Fibroblast of lung (primary cell): ENCODE measurements around the gene SKP1. TPM values are rescaled to one million over a fixed set of nuclear protein-coding genes. Genes with fewer than 3 reads are reported as not detected.
A peak's percentile ranks its signal among the peaks of the same experiment; 100 is the strongest.

Experiments used
- DNase-seq, 2 donors: peaks; one replicate each; pipeline versions ENCODE4 v3.0.0 to v3.0.0-alpha.2; 2010; ENCODE audit warnings: low read depth in 2 of 2
- H2AFZ ChIP-seq: 2 replicates; pipeline ENCODE4 v1.5.1; 2012; ENCODE audit warnings: low read length, control low read depth, inconsistent platforms
- H3K27ac ChIP-seq: 2 replicates; pipeline ENCODE4 v1.5.1; 2011; ENCODE audit warnings: low read length, control low read depth; ENCODE audit not compliant: insufficient read depth
- H3K27me3 ChIP-seq: 2 replicates; pipeline ENCODE4 v1.5.1; 2011; ENCODE audit warnings: mild to moderate bottlenecking, low read length; ENCODE audit not compliant: control insufficient read depth, insufficient read depth
- H3K36me3 ChIP-seq: 2 replicates; pipeline ENCODE4 v1.5.1; 2011; ENCODE audit warnings: low read length; ENCODE audit not compliant: control insufficient read depth, insufficient read depth
- H3K4me1 ChIP-seq: 2 replicates; pipeline ENCODE4 v1.5.1; 2011; ENCODE audit warnings: low read length; ENCODE audit not compliant: control insufficient read depth, insufficient read depth; ENCODE audit errors: extremely low read depth
- H3K4me2 ChIP-seq: 2 replicates; pipeline ENCODE4 v1.5.1; 2011; ENCODE audit warnings: low read length, control low read depth; ENCODE audit not compliant: insufficient read depth; ENCODE audit errors: extremely low read depth
- H3K4me3 ChIP-seq, 4 experiments: fragments of 200-600 bp in 1 of 4; sonication (generic) in 1 of 4; replicated peaks in 1 of 4; 2 replicates each; pipeline ENCODE4 v1.5.1; 2011 to 2016; ENCODE audit warnings: low read length in 4 of 4, low read depth in 3 of 4, mild to moderate bottlenecking in 3 of 4, control low read depth in 2 of 4, inconsistent platforms in 1 of 4, mixed read lengths in 1 of 4; ENCODE audit not compliant: insufficient read depth in 1 of 4; ENCODE audit errors: control extremely low read depth in 1 of 4
- H3K79me2 ChIP-seq: 2 replicates; pipeline ENCODE4 v1.5.1; 2012; ENCODE audit warnings: mild to moderate bottlenecking, low read length, inconsistent platforms; ENCODE audit not compliant: control insufficient read depth, insufficient read depth
- H3K9ac ChIP-seq: 2 replicates; pipeline ENCODE4 v1.5.1; 2011; ENCODE audit warnings: mild to moderate bottlenecking, low read length, control low read depth; ENCODE audit not compliant: insufficient read depth
- H3K9me3 ChIP-seq: 2 replicates; pipeline ENCODE4 v1.5.1; 2012; ENCODE audit warnings: low read depth, low read length; ENCODE audit not compliant: control insufficient read depth, insufficient read depth
- H4K20me1 ChIP-seq: 2 replicates; pipeline ENCODE4 v1.5.1; 2011; ENCODE audit warnings: low read length; ENCODE audit not compliant: control insufficient read depth, insufficient read depth; ENCODE audit errors: extremely low read depth
- EZH2 ChIP-seq: IDR thresholded peaks from 2 replicates; pipeline ENCODE4 v1.5.1; 2012; ENCODE audit warnings: low read length, control low read depth, mild to moderate bottlenecking; ENCODE audit errors: missing control alignments
- polyA plus RNA-seq, 2 donors: library from polyadenylated mRNA; depleted of rRNA in 1 of 2; stranded (reverse) in 1 of 2; unstranded in 1 of 2; fragments of >200 nt; gene quantifications; 2 replicates each; pipeline ENCODE4 v1.2.1, GENCODE V29; 2011 to 2012; ENCODE audit warnings: missing spikeins in 1 of 2
- total RNA-seq: library from RNA; depleted of rRNA; stranded (reverse); fragments of >200 nt; gene quantifications from 2 replicates; pipeline ENCODE4 v1.2.1, GENCODE V29; 2014
- TF ChIP-seq, protein P1 (sequence below), 2 donors: IDR thresholded peaks in 1 of 2; conservative IDR thresholded peaks in 1 of 2; 1 replicate in 1 of 2; 2 replicates in 1 of 2; pipeline ENCODE4 v1.5.1; 2011 to 2012; ENCODE audit warnings: low read length in 2 of 2, control low read depth in 1 of 2, inconsistent platforms in 1 of 2, low read depth in 1 of 2, mild to moderate bottlenecking in 1 of 2

The SKP1 gene
- total and polyA plus RNA-seq, 2 donors (not counting 1 experiment from before 2014, with no cell fraction given): 259 to 985 TPM

DNA sequence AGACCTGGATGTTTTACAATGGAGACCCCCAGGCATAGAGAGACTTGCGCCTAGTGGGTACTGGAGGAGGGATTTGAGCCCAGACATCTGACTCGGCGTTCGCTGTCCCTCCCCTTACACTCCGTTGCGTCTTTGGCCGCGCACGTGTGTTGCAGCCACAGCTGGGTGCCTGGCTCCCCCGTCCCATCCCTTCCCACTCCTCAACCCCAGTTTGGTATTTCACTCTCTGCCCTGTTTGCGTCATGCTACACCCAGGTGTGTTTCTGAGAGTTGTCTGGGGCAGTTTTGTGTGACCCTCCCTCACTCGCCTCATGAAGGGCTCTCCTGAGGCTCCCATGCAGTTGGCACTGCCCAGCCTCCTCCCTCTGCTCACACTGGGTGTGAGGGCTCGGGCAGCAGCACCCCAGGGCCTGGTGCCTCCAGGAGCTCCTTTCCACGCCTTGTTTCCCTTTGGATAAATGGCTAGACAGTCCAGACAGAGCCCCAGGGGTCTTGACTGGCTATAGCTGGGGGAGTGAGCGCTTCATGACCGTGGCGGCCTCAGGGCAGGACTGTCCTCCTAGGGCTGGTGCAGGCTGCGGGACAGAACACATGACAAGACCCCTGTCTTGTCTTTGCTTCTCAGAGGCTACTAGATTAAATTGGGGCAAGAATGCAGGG, 48.6 kb downstream of the SKP1 start:
- Histone ChIP-seq H3K36me3 (peaks cover 2% of the 10 kb centered on the region), H3K9me3 (no peaks in the 10 kb centered on the region), H3K9ac (no peak overlapping the region), H3K27ac (no peak overlapping the region), H4K20me1 (no peaks in the 10 kb centered on the region), H3K4me3 (no peak overlapping the region), H3K27me3 (no peaks in the 10 kb centered on the region), H2AFZ (no peak overlapping the region), H3K79me2 (no peaks in the 10 kb centered on the region), H3K4me1 (peaks cover 27% of the 10 kb centered on the region), H3K4me2 (no peak overlapping the region)
- TF ChIP-seq, protein P1, sequence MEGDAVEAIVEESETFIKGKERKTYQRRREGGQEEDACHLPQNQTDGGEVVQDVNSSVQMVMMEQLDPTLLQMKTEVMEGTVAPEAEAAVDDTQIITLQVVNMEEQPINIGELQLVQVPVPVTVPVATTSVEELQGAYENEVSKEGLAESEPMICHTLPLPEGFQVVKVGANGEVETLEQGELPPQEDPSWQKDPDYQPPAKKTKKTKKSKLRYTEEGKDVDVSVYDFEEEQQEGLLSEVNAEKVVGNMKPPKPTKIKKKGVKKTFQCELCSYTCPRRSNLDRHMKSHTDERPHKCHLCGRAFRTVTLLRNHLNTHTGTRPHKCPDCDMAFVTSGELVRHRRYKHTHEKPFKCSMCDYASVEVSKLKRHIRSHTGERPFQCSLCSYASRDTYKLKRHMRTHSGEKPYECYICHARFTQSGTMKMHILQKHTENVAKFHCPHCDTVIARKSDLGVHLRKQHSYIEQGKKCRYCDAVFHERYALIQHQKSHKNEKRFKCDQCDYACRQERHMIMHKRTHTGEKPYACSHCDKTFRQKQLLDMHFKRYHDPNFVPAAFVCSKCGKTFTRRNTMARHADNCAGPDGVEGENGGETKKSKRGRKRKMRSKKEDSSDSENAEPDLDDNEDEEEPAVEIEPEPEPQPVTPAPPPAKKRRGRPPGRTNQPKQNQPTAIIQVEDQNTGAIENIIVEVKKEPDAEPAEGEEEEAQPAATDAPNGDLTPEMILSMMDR (conservative IDR thresholded peaks at IDR 0.05 in 1 of 2, IDR thresholded peaks at IDR 0.05 in 1 of 2; ENCODE audit: low read depth in 1 of 2, low read length in 2 of 2): no peak
- TF ChIP-seq EZH2: no peak
- no peak for DNase-seq

DNA sequence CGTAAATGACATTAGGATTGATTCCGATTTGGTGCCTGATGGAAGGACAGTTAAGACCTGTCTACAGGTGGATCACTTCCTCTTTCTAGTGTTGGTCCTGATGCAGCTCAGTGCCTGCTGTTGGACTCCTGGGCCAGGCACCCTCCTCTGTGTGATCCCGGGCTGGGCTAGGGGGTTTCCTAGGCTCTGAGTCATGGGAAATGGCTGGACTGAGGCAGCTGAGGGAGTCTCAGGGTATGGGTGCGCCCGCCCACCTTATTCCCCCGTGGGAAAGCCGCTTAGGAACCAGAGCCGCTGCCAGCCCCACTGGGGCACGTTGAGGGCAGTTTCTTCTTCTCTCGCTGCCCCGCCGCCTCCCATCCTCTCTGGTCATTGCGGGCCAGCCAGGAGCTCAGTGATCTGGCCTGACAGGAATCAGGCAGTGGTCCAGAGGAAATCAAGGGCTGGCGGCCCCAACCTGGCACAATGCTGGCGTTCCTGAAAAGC, 49.3 kb downstream of the SKP1 start:
- DNase-seq: peak; percentile 29 to 66
- H3K79me2 ChIP-seq: no peaks in the 10 kb centered on the region
- no peak overlapping the region for H3K9ac ChIP-seq
- H3K9me3 ChIP-seq: no peaks in the 10 kb centered on the region
- no peak overlapping the region for H3K4me3 ChIP-seq
- peaks cover 27% of the 10 kb centered on the region for H3K4me1 ChIP-seq
- H3K27me3 ChIP-seq: no peaks in the 10 kb centered on the region
- H2AFZ ChIP-seq: no peak overlapping the region
- peaks cover 5% of the 10 kb centered on the region for H3K36me3 ChIP-seq
- TF ChIP-seq, protein P1 (conservative IDR thresholded peaks at IDR 0.05 in 1 of 2, IDR thresholded peaks at IDR 0.05 in 1 of 2; ENCODE audit: low read depth in 1 of 2, low read length in 2 of 2): no peak
- TF ChIP-seq EZH2: no peak
- no peak overlapping the region for H3K4me2 ChIP-seq
- H4K20me1 ChIP-seq: no peaks in the 10 kb centered on the region
- H3K27ac ChIP-seq: no peak overlapping the region

DNA sequence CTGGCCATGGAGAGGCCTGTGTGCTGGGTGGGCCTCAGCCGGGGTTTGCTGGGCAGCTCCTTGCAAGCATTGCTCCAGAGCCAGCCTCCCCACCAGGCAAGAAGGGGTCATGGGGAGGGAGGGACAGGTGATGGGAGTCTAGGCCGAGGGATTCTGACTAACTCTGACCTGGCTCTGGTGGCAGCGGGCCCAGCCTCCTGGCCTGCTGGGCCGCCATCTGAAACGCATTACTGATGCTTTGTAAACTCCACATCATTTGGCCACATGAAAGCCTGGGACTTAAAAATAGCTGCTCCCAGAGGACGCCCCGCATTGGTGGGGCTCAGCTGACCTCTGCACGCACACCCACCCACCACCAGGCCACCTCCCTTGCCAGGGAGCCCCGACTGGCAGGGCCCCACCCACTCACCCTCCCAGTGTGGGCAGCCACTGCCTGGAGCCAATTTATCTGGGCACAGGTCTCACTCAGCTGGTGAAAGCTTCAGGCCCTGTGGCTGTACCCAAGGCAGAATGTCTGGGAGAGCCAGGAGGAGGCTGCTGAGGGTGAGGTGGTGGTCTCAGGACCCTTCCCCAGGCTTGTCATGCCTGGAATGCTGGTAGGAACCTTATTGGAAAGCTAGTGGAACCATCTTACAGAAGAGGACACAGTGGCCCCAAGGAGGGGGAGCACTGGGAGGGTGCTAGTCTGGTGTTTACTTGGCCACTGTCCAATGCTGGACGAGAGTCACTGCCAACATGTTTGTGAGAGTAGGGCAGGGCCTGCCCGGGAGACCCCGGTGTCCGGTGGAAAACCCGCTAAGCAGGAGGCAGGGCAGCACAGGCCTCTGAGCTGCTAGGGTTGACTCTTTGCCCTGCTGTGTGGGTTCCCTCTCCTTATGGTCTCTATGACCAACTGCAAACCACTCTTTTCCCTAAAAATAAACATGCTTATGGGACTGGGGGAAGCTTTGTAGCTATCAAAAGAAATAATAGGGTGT, 51.4 kb downstream of the SKP1 start:
- Histone ChIP-seq H4K20me1 (no peaks in the 10 kb centered on the region), H3K4me1 (peaks cover 27% of the 10 kb centered on the region)

More for the DNA sequence above, 51.4 kb downstream of the SKP1 start:
- H3K9ac ChIP-seq: peak overlapping the region; percentile 38
- H3K9me3 ChIP-seq: no peaks in the 10 kb centered on the region
- peak overlapping the region in 1 of 4 experiments; percentile 4 for H3K4me3 ChIP-seq
- no peaks in the 10 kb centered on the region for H3K79me2 ChIP-seq
- peak; percentile 92 to 95 for DNase-seq
- TF ChIP-seq, protein P1 (conservative IDR thresholded peaks at IDR 0.05 in 1 of 2, IDR thresholded peaks at IDR 0.05 in 1 of 2; ENCODE audit: low read depth in 1 of 2, low read length in 2 of 2): no peak
- no peak for TF ChIP-seq EZH2
- no peaks in the 10 kb centered on the region for H3K27me3 ChIP-seq
- H3K36me3 ChIP-seq: peaks cover 8% of the 10 kb centered on the region
- peak overlapping the region; percentile 4 for H2AFZ ChIP-seq
- H3K27ac ChIP-seq: peak overlapping the region; percentile 95
- peak overlapping the region; percentile 91 for H3K4me2 ChIP-seq
